Caco-2 (cell line): ENCODE results near the gene SMPDL3A. TPM values are rescaled to one million over a fixed set of nuclear protein-coding genes. Genes with fewer than 3 reads are reported as not detected.

ENCODE experiments used
- BruUV-seq: library from RNA; stranded (reverse); fragments of 400-500 nt; replicated peaks from 2 replicates; lab custom pipeline; 2021; lab: Mats Ljungman, UMichigan
- CTCF ChIA-PET: fragments of 300-600 bp; sonication (Branson Sonifier 250); formaldehyde crosslinking; loops from one replicate; lab custom pipeline; 2022; ENCODE audit warnings: antibody characterized with exemption; lab: Charles Lee
- POLR2A ChIA-PET: fragments of 300-600 bp; sonication (Branson Sonifier 250); formaldehyde crosslinking; loops from one replicate; lab custom pipeline; 2022; ENCODE audit warnings: antibody characterized with exemption; lab: Charles Lee
- DNase-seq, 2 experiments: peaks; one replicate each; pipeline versions ENCODE4 v3.0.0 to v3.0.0-alpha.2; 2020 to 2022
- H3K27me3 ChIP-seq: replicated peaks from 2 replicates; pipeline ENCODE4 v1.6.0; 2011; ENCODE audit warnings: low read length; ENCODE audit not compliant: control insufficient read depth, insufficient read depth
- H3K36me3 ChIP-seq: 2 replicates; pipeline ENCODE4 v1.5.1; 2011; ENCODE audit warnings: low read length; ENCODE audit not compliant: control insufficient read depth, insufficient read depth
- H3K4me1 ChIP-seq: fragments of 250-450 bp; sonication (Bioruptor Pico); 2 replicates; pipeline ENCODE4 v1.5.1; 2020; ENCODE audit warnings: mild to moderate bottlenecking
- H3K4me3 ChIP-seq: 2 replicates; pipeline ENCODE4 v1.5.1; 2011; ENCODE audit warnings: low read depth, mild to moderate bottlenecking, control low read depth, low read length
- H3K9me3 ChIP-seq: fragments of 250-450 bp; sonication (Bioruptor Pico); 2 replicates; pipeline ENCODE4 v1.5.1; 2020; ENCODE audit warnings: mild to moderate bottlenecking, moderate library complexity
- H3K27ac Mint-ChIP-seq: one replicate; pipeline ENCODE4 v1.8.0; 2022; ENCODE audit warnings: mixed read lengths; ENCODE audit not compliant: unreplicated experiment
- H3K27me3 Mint-ChIP-seq: one replicate; pipeline ENCODE4 v1.8.0; 2022; ENCODE audit warnings: mixed read lengths; ENCODE audit not compliant: insufficient read depth, unreplicated experiment
- H3K36me3 Mint-ChIP-seq: one replicate; pipeline ENCODE4 v1.8.0; 2022; ENCODE audit warnings: mild to moderate bottlenecking, mixed read lengths; ENCODE audit not compliant: insufficient read depth, unreplicated experiment
- H3K4me1 Mint-ChIP-seq: one replicate; pipeline ENCODE4 v1.8.0; 2022; ENCODE audit warnings: low read depth, mixed read lengths; ENCODE audit not compliant: unreplicated experiment
- H3K4me3 Mint-ChIP-seq: one replicate; pipeline ENCODE4 v1.8.0; 2022; ENCODE audit warnings: mild to moderate bottlenecking, moderate library complexity, mixed read lengths; ENCODE audit not compliant: unreplicated experiment
- H3K9me3 Mint-ChIP-seq: one replicate; pipeline ENCODE4 v1.8.0; 2022; ENCODE audit warnings: mixed read lengths; ENCODE audit not compliant: unreplicated experiment
- intact Hi-C: fragments of 100-400 bp; cut with micrococcal nuclease; formaldehyde crosslinking; loops from one replicate; pipeline ENCODE4 v1.10.0; 2022; ENCODE audit not compliant: unreplicated experiment
- total RNA-seq: library from RNA; stranded (reverse); gene quantifications from 2 replicates; pipeline ENCODE4 v1.2.3, GENCODE V29; 2022
- TF ChIP-seq, protein P1 (sequence below), 2 experiments: fragments of 200-600 bp in 1 of 2; IDR thresholded peaks; 1 replicate in 1 of 2; 2 replicates in 1 of 2; pipeline versions ENCODE4 v1.5.1 to v1.8.0; 2011 to 2022; ENCODE audit warnings: antibody characterized with exemption in 1 of 2, control low read depth in 1 of 2, inconsistent platforms in 1 of 2, low read depth in 1 of 2, low read length in 1 of 2, mild to moderate bottlenecking in 1 of 2, moderate library complexity in 1 of 2; ENCODE audit not compliant: insufficient read depth in 1 of 2, severe bottlenecking in 1 of 2, unreplicated experiment in 1 of 2

The SMPDL3A gene
- total RNA-seq, 1 experiment from 2014 or later, result 21.7 TPM

DNA sequence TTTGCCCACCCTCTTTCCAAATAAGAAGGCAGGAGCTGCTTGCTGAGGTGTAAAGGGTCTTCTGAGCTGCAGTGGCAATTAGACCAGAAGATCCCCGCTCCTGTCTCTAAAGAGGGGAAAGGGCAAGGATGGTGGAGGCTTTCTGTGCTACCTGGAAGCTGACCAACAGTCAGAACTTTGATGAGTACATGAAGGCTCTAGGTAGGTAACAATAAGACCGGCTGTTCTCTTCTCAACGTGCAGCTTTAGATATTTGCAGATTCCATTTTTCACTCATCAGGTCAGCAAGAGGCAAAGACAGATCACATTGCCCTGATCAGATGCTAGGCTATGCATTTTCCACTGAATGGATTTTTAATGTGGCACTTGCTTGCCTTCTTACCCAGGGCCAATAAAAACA lies 9.4 kb upstream of the SMPDL3A start, which contains the start of gene FABP7:
TSS of gene FABP7 (plus strand) at position 50 of the 400 bp plus-strand sequence. CDS start at position 129, 79 bp downstream.
- Histone ChIP-seq H3K9me3 (no peaks in the 10 kb centered on the region), H3K4me3 (no peak within 1 kb of the TSS), H3K36me3 (no peaks in the 10 kb centered on the region), H3K27me3 (no peaks in the 10 kb centered on the region), H3K4me1 (peaks cover 6% of the 10 kb centered on the region; the same call in 1 of the 2 replicates)
- H3K27ac Mint-ChIP-seq, result no peak within 1 kb of the TSS
- ChIA-PET POLR2A (no interaction called here), CTCF (no interaction called here)
- intact Hi-C loops, result no loop called here
- H3K4me1 Mint-ChIP-seq, result peaks cover 12% of the 10 kb centered on the region
- peaks cover 15% of the 10 kb centered on the region for H3K9me3 Mint-ChIP-seq
- H3K36me3 Mint-ChIP-seq, result peaks cover 5% of the 10 kb centered on the region
- BruUV-seq, result no TSS peak
- H3K27me3 Mint-ChIP-seq, result no peaks in the 10 kb centered on the region
- no peak within 1 kb of the TSS for H3K4me3 Mint-ChIP-seq
- TF ChIP-seq, protein P1, sequence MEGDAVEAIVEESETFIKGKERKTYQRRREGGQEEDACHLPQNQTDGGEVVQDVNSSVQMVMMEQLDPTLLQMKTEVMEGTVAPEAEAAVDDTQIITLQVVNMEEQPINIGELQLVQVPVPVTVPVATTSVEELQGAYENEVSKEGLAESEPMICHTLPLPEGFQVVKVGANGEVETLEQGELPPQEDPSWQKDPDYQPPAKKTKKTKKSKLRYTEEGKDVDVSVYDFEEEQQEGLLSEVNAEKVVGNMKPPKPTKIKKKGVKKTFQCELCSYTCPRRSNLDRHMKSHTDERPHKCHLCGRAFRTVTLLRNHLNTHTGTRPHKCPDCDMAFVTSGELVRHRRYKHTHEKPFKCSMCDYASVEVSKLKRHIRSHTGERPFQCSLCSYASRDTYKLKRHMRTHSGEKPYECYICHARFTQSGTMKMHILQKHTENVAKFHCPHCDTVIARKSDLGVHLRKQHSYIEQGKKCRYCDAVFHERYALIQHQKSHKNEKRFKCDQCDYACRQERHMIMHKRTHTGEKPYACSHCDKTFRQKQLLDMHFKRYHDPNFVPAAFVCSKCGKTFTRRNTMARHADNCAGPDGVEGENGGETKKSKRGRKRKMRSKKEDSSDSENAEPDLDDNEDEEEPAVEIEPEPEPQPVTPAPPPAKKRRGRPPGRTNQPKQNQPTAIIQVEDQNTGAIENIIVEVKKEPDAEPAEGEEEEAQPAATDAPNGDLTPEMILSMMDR (IDR thresholded peaks at IDR 0.05; ENCODE audit: insufficient read depth in 1 of 2, low read depth in 1 of 2, low read length in 1 of 2, severe bottlenecking in 1 of 2, unreplicated experiment in 1 of 2), result no peak
- no peak for DNase-seq

DNA sequence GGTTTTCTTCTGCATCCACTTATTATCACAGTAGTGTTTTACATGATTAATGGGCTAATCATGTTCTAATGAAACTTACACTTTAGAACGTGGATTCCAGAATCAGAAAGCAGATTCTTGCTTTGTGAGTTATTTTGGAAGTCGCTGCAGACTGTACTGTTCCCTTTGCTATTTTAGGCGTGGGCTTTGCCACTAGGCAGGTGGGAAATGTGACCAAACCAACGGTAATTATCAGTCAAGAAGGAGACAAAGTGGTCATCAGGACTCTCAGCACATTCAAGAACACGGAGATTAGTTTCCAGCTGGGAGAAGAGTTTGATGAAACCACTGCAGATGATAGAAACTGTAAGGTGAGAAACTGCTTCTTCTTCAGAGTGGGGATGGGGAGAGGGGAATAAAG lies 8.9 kb upstream of the SMPDL3A start:
- TF ChIP-seq, protein P1 (IDR thresholded peaks at IDR 0.05; ENCODE audit: insufficient read depth in 1 of 2, low read depth in 1 of 2, low read length in 1 of 2, severe bottlenecking in 1 of 2, unreplicated experiment in 1 of 2), result no peak
- POLR2A ChIA-PET, result no interaction called here

DNA sequence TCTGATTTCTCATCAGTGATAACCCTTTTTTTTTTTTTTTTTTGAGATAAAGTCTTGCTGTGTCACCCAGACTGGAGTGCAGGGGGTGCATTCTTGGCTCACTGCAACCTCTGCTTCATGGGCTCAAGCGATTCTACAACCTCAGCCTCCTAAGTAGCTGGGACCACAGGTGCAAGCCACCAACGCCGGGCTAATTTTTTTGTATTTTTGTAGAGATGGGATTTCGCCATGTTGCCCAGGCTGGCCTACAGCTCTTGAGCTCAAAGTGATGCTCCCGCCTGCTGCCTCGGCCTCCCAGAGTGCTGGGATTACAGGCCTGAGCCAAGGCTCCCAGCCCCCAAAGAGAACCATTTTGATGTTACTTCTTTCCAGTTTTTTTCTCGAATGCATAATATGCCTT lies 7.3 kb upstream of the SMPDL3A start:
- BruUV-seq, result no TSS peak
- Histone ChIP-seq H3K4me3 (no peak overlapping the region), H3K27me3 (no peaks in the 10 kb centered on the region), H3K9me3 (no peaks in the 10 kb centered on the region), H3K4me1 (no peaks in the 10 kb centered on the region), H3K36me3 (no peaks in the 10 kb centered on the region)
- POLR2A ChIA-PET, result no interaction called here
- no peaks in the 10 kb centered on the region for H3K9me3 Mint-ChIP-seq
- intact Hi-C loops, result no loop called here
- CTCF ChIA-PET, result no interaction called here
- no peak overlapping the region for H3K4me3 Mint-ChIP-seq
- no peak overlapping the region for H3K27ac Mint-ChIP-seq
- peaks cover 7% of the 10 kb centered on the region for H3K4me1 Mint-ChIP-seq
- TF ChIP-seq, protein P1 (IDR thresholded peaks at IDR 0.05; ENCODE audit: insufficient read depth in 1 of 2, low read depth in 1 of 2, low read length in 1 of 2, severe bottlenecking in 1 of 2, unreplicated experiment in 1 of 2), result no peak
- DNase-seq, result no peak
- H3K36me3 Mint-ChIP-seq, result no peaks in the 10 kb centered on the region
- no peaks in the 10 kb centered on the region for H3K27me3 Mint-ChIP-seq

More for the DNA sequence above, 8.9 kb upstream of the SMPDL3A start:
- intact Hi-C loops, result no loop called here
- Histone ChIP-seq H3K4me1 (peaks cover 2% of the 10 kb centered on the region; the same call in 1 of the 2 replicates), H3K27me3 (no peaks in the 10 kb centered on the region), H3K36me3 (no peaks in the 10 kb centered on the region), H3K4me3 (no peak overlapping the region), H3K9me3 (no peaks in the 10 kb centered on the region)
- Mint-ChIP-seq H3K27me3 (no peaks in the 10 kb centered on the region), H3K4me1 (peaks cover 12% of the 10 kb centered on the region), H3K36me3 (peaks cover 5% of the 10 kb centered on the region), H3K9me3 (peaks cover 15% of the 10 kb centered on the region), H3K4me3 (no peak overlapping the region), H3K27ac (no peak overlapping the region)
- CTCF ChIA-PET, result no interaction called here
- DNase-seq, result no peak
- BruUV-seq, result no TSS peak
